Measurements from ENCODE around the gene ATG2B.

ATG2B gene

DNA sequence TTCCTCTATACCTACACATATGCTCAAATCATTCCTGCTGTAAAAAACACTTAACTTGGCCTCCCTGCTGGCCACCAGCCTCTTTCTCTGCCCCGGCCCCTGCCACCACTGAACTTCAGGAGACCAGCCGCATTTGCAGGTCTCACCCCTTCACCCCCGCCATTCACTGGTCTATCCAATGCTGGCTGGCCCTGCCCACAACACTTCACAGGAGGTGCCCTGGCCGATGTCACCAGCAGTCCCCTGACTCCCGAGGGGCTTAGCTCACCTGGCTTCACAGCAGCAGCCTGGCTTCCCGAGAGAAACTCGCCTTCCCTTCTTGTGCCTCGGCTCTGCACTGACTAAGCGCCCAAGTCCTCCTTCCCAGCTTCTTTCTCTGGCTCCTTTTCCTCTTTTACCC is 36.3 kb upstream of the ATG2B start:
- H3K36me3 ChIP-seq (ENCODE audit: control insufficient read depth in 2 of 2, insufficient read depth in 1 of 2, low read length in 2 of 2), result no peaks in the 10 kb centered on the region
- ChIA-PET CTCF (no interaction called here), POLR2A (interaction anchor here (0.7 kb wide), 1 partner anchor 8 kb away, joined by 3 read pairs; no protein-coding TSS in a partner anchor)
- TF ChIP-seq SP2 (tag by site-specific recombination; IDR thresholded peaks at IDR 0.05), result no peak
- no peak for TF ChIP-seq ZFP69B (tag by site-specific recombination; IDR thresholded peaks at IDR 0.05)
- TF ChIP-seq ZNF174 (tag by site-specific recombination; IDR thresholded peaks at IDR 0.05), result no peak
- no peak for TF ChIP-seq ZNF624 (tag by site-specific recombination; IDR thresholded peaks at IDR 0.05)
- no peak for TF ChIP-seq ZNF138 (tag by site-specific recombination; IDR thresholded peaks at IDR 0.05; ENCODE audit: borderline replicate concordance)
- no peak for TF ChIP-seq ZNF391 (tag by site-specific recombination; IDR thresholded peaks at IDR 0.05; ENCODE audit: borderline replicate concordance, low read depth)
- no peak for TF ChIP-seq ZBTB21 (tag by site-specific recombination; IDR thresholded peaks at IDR 0.05)
- no peak for TF ChIP-seq ZNF510 (tag by site-specific recombination; IDR thresholded peaks at IDR 0.05; ENCODE audit: insufficient replicate concordance)
- H3K27ac ChIP-seq (ENCODE audit: extremely low read depth, low read depth, low read length), result no peak overlapping the region
- H3K9me3 ChIP-seq (ENCODE audit: control insufficient read depth, insufficient read depth, low read depth, low read length), result no peaks in the 10 kb centered on the region
- H3K4me3 ChIP-seq (ENCODE audit: low read depth, low read length), result no peak overlapping the region
- no peaks in the 10 kb centered on the region for H3K4me1 ChIP-seq (ENCODE audit: control insufficient read depth, insufficient read depth, low read length)

DNA sequence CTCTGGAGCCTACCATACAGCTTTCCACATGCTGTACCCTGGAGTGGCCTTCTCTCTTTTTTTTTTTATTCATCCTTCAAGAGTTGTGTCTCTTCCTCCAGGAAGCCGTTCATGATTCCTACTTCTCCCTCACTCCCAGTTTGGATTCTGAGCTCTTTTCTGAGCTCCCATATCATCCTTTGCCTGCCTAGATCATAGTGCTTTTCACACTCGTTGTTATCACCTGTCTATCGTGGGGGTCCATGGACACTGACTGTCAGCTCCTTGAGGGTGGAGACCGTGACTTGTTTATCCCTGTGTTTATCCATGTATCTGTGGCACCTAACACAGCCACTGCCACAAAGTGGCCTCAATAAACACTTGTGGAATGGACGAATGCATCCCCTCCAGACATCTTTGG is 35.8 kb upstream of the ATG2B start:
- H3K4me1 ChIP-seq (ENCODE audit: control insufficient read depth, insufficient read depth, low read length), result no peaks in the 10 kb centered on the region
- ChIA-PET POLR2A (no interaction called here), CTCF (no interaction called here)
- no peak overlapping the region for H3K27ac ChIP-seq (ENCODE audit: extremely low read depth, low read depth, low read length)
- no peak overlapping the region for H3K4me3 ChIP-seq (ENCODE audit: low read depth, low read length)
- H3K36me3 ChIP-seq (ENCODE audit: control insufficient read depth in 2 of 2, insufficient read depth in 1 of 2, low read length in 2 of 2), result no peaks in the 10 kb centered on the region
- TF ChIP-seq ZNF266 (tag by site-specific recombination; IDR thresholded peaks at IDR 0.05; ENCODE audit: low read depth), result no peak
- TF ChIP-seq, protein P1, sequence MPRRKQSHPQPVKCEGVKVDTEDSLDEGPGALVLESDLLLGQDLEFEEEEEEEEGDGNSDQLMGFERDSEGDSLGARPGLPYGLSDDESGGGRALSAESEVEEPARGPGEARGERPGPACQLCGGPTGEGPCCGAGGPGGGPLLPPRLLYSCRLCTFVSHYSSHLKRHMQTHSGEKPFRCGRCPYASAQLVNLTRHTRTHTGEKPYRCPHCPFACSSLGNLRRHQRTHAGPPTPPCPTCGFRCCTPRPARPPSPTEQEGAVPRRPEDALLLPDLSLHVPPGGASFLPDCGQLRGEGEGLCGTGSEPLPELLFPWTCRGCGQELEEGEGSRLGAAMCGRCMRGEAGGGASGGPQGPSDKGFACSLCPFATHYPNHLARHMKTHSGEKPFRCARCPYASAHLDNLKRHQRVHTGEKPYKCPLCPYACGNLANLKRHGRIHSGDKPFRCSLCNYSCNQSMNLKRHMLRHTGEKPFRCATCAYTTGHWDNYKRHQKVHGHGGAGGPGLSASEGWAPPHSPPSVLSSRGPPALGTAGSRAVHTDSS (tag by site-specific recombination; IDR thresholded peaks at IDR 0.05), result no peak
- TF ChIP-seq, protein P2, sequence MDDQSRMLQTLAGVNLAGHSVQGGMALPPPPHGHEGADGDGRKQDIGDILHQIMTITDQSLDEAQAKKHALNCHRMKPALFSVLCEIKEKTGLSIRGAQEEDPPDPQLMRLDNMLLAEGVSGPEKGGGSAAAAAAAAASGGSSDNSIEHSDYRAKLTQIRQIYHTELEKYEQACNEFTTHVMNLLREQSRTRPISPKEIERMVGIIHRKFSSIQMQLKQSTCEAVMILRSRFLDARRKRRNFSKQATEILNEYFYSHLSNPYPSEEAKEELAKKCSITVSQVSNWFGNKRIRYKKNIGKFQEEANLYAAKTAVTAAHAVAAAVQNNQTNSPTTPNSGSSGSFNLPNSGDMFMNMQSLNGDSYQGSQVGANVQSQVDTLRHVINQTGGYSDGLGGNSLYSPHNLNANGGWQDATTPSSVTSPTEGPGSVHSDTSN (CRISPR knock-in tag; IDR thresholded peaks at IDR 0.05), result no peak
- no peak for TF ChIP-seq KLF7 (tag by site-specific recombination; IDR thresholded peaks at IDR 0.05; ENCODE audit: borderline replicate concordance)
- TF ChIP-seq, protein P3, sequence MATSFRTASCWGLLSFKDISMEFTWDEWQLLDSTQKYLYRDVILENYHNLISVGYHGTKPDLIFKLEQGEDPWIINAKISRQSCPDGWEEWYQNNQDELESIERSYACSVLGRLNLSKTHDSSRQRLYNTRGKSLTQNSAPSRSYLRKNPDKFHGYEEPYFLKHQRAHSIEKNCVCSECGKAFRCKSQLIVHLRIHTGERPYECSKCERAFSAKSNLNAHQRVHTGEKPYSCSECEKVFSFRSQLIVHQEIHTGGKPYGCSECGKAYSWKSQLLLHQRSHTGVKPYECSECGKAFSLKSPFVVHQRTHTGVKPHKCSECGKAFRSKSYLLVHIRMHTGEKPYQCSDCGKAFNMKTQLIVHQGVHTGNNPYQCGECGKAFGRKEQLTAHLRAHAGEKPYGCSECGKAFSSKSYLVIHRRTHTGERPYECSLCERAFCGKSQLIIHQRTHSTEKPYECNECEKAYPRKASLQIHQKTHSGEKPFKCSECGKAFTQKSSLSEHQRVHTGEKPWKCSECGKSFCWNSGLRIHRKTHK (tag by site-specific recombination; IDR thresholded peaks at IDR 0.05), result no peak
- TF ChIP-seq ZNF658 (tag by site-specific recombination; IDR thresholded peaks at IDR 0.05), result no peak
- no peak for TF ChIP-seq ZNF768 (tag by site-specific recombination; IDR thresholded peaks at IDR 0.05)
- no peak for TF ChIP-seq RBAK (tag by site-specific recombination; IDR thresholded peaks at IDR 0.05)
- TF ChIP-seq ZFP69B (tag by site-specific recombination; IDR thresholded peaks at IDR 0.05), result no peak
- TF ChIP-seq ZNF140 (tag by site-specific recombination; IDR thresholded peaks at IDR 0.05), result no peak
- TF ChIP-seq, protein P4, sequence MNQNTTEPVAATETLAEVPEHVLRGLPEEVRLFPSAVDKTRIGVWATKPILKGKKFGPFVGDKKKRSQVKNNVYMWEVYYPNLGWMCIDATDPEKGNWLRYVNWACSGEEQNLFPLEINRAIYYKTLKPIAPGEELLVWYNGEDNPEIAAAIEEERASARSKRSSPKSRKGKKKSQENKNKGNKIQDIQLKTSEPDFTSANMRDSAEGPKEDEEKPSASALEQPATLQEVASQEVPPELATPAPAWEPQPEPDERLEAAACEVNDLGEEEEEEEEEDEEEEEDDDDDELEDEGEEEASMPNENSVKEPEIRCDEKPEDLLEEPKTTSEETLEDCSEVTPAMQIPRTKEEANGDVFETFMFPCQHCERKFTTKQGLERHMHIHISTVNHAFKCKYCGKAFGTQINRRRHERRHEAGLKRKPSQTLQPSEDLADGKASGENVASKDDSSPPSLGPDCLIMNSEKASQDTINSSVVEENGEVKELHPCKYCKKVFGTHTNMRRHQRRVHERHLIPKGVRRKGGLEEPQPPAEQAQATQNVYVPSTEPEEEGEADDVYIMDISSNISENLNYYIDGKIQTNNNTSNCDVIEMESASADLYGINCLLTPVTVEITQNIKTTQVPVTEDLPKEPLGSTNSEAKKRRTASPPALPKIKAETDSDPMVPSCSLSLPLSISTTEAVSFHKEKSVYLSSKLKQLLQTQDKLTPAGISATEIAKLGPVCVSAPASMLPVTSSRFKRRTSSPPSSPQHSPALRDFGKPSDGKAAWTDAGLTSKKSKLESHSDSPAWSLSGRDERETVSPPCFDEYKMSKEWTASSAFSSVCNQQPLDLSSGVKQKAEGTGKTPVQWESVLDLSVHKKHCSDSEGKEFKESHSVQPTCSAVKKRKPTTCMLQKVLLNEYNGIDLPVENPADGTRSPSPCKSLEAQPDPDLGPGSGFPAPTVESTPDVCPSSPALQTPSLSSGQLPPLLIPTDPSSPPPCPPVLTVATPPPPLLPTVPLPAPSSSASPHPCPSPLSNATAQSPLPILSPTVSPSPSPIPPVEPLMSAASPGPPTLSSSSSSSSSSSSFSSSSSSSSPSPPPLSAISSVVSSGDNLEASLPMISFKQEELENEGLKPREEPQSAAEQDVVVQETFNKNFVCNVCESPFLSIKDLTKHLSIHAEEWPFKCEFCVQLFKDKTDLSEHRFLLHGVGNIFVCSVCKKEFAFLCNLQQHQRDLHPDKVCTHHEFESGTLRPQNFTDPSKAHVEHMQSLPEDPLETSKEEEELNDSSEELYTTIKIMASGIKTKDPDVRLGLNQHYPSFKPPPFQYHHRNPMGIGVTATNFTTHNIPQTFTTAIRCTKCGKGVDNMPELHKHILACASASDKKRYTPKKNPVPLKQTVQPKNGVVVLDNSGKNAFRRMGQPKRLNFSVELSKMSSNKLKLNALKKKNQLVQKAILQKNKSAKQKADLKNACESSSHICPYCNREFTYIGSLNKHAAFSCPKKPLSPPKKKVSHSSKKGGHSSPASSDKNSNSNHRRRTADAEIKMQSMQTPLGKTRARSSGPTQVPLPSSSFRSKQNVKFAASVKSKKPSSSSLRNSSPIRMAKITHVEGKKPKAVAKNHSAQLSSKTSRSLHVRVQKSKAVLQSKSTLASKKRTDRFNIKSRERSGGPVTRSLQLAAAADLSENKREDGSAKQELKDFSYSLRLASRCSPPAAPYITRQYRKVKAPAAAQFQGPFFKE (tag by site-specific recombination; IDR thresholded peaks at IDR 0.05; ENCODE audit: borderline replicate concordance), result no peak
- no peak for TF ChIP-seq MZF1 (tag by site-specific recombination; IDR thresholded peaks at IDR 0.05; ENCODE audit: borderline replicate concordance)
- TF ChIP-seq ZNF830 (tag by site-specific recombination; IDR thresholded peaks at IDR 0.05; ENCODE audit: low read depth), result no peak
- TF ChIP-seq BCL11B (tag by site-specific recombination; IDR thresholded peaks at IDR 0.05; ENCODE audit: low read depth), result no peak
- no peaks in the 10 kb centered on the region for H3K9me3 ChIP-seq (ENCODE audit: control insufficient read depth, insufficient read depth, low read depth, low read length)

All from HEK293 (cell line).